Adipocyte (in vitro differentiated cells): ENCODE data around the gene MAN2B1.
"Not testable (repeated sequence)": the region's sequence is repeated elsewhere in the genome, so short reads cannot be mapped to it uniquely, and the experiment has no call there.

Experiments used
- DNase-seq: peaks from one replicate; pipeline ENCODE4 v3.0.0-alpha.2; 2015; ENCODE audit warnings: low read depth
- H3K27me3 ChIP-seq: replicated peaks from 2 replicates; pipeline ENCODE4 v1.7.0; 2013; ENCODE audit warnings: mild to moderate bottlenecking, low read length, moderate library complexity; ENCODE audit not compliant: control insufficient read depth, insufficient read depth
- H3K36me3 ChIP-seq: 2 replicates; pipeline ENCODE4 v1.7.0; 2013; ENCODE audit warnings: low read length, mild to moderate bottlenecking, moderate library complexity; ENCODE audit not compliant: control insufficient read depth, insufficient read depth, severe bottlenecking
- H3K4me1 ChIP-seq: 2 replicates; pipeline ENCODE4 v1.7.0; 2013; ENCODE audit warnings: mild to moderate bottlenecking, low read length, moderate library complexity; ENCODE audit not compliant: control insufficient read depth, insufficient read depth
- H3K4me3 ChIP-seq: 2 replicates; pipeline ENCODE4 v1.7.0; 2013; ENCODE audit warnings: mild to moderate bottlenecking, low read length, moderate library complexity
- H3K9ac ChIP-seq: 2 replicates; pipeline ENCODE4 v1.7.0; 2013; ENCODE audit warnings: mild to moderate bottlenecking, low read length, moderate library complexity
- H3K9me3 ChIP-seq: 2 replicates; pipeline ENCODE4 v1.7.0; 2013; ENCODE audit warnings: mild to moderate bottlenecking, low read length, moderate library complexity; ENCODE audit not compliant: control insufficient read depth

Gene MAN2B1

DNA sequence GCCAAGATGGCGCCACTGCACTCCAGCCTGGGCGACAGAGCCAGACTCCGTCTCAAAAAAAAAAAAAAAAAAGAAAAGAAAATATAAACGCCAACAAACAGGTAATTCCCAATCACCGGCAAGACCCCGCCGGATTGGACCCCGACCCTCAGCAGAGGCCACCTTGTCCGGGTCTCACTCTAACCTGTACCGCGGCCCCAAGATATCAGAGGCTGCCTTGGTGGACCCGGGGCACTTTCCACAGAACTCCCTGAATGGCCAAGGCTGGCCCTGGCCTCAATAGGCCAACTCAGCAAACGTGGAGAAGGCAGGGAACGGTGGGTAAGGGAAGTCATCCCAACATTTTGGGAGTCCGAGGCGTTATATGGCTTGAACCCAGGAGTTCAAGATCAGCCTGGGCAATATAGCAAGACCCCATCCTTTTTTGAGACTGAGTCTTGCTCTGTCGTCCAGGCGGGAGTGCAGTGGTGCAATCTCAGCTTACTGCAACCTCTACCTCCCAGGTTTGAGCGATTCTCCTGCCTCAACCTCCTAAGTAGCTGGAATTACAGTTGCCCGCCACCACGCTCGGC, 27.8 kb downstream of the MAN2B1 start:
- Histone ChIP-seq H3K9me3 (no peaks in the 10 kb centered on the region), H3K4me3 (no peak overlapping the region), H3K36me3 (no peaks in the 10 kb centered on the region), H3K9ac (no peak overlapping the region), H3K4me1 (peaks cover 5% of the 10 kb centered on the region), H3K27me3 (no peaks in the 10 kb centered on the region)
- no peak for DNase-seq

DNA sequence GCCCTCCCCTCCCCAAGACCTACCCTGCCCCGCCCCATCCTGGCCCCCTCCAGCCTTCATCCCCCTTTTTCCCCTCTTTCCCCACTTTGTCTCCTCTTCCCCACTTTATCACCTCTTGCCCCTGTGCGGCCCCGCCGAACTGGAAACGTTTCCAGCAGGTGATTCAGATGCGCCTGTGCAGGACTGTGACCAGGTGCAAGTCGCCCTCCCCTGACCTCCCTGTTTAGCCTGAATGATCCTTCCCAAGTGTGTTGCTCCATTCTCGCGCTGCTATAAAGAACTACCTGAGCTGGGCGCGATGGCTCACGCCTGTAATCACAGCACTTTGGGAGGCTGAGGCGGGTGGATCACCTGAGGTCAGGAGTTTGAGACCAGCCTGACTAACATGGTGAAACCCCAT, 29.9 kb downstream of the MAN2B1 start:
- Histone ChIP-seq H3K27me3 (no peaks in the 10 kb centered on the region), H3K9me3 (peaks cover 6% of the 10 kb centered on the region), H3K4me1 (peaks cover 5% of the 10 kb centered on the region), H3K36me3 (no peaks in the 10 kb centered on the region), H3K4me3 (no peak overlapping the region), H3K9ac (no peak overlapping the region)
- no peak for DNase-seq

DNA sequence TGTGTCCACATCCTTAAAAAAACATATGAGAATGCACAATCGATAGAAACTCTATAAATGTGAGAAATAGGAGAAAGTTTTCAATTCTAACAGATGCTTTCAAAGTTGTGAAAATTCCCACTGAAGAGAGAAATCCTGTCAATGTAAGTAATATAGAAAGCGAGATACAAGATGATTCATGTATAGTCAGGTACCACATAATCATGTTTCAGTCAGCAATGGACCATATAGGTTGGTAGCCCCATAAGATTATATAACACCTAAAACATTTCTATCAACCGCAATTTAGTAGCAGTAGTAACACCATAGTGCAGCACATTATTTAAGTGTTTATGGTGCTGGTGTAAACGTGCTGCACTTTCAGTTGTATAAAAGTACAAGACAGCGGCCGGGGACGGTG, 37.3 kb downstream of the MAN2B1 start:
- no peak for DNase-seq
- Histone ChIP-seq H3K4me1 (no peaks in the 10 kb centered on the region), H3K36me3 (peaks cover 69% of the 10 kb centered on the region), H3K9ac (no peak overlapping the region), H3K4me3 (peak overlapping the region; percentile 72), H3K27me3 (no peaks in the 10 kb centered on the region), H3K9me3 (peaks cover 57% of the 10 kb centered on the region)

DNA sequence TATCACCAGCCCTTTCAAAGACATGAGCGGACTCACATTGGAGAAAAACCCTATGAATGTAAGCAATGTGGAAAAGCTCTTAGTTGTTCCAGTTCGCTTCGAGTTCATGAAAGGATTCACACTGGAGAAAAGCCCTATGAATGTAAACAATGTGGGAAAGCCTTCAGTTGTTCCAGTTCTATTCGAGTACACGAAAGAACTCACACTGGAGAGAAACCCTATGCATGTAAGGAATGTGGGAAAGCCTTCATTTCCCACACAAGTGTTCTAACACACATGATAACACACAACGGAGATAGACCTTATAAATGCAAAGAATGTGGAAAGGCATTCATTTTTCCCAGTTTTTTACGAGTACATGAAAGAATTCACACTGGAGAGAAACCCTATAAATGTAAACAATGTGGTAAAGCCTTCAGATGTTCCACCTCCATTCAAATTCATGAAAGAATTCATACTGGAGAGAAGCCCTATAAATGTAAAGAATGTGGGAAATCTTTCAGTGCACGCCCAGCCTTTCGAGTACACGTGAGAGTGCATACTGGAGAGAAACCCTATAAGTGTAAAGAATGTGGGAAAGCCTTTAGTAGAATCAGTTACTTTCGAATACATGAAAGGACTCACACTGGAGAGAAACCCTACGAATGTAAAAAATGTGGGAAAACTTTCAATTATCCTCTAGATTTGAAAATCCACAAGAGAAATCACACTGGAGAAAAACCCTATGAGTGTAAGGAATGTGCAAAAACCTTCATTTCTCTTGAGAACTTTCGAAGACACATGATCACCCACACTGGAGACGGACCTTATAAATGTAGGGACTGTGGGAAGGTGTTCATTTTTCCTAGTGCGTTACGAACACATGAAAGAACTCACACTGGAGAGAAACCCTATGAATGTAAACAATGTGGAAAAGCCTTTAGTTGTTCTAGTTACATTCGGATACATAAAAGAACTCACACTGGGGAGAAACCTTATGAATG, 38.2 kb downstream of the MAN2B1 start:
- no peak for DNase-seq
- H3K27me3 ChIP-seq = no peaks in the 10 kb centered on the region
- no peak overlapping the region for H3K9ac ChIP-seq
- H3K4me3 ChIP-seq = peak overlapping the region; percentile 72
- H3K4me1 ChIP-seq = no peaks in the 10 kb centered on the region
- peaks cover 77% of the 10 kb centered on the region for H3K36me3 ChIP-seq
- H3K9me3 ChIP-seq = peaks cover 57% of the 10 kb centered on the region

DNA sequence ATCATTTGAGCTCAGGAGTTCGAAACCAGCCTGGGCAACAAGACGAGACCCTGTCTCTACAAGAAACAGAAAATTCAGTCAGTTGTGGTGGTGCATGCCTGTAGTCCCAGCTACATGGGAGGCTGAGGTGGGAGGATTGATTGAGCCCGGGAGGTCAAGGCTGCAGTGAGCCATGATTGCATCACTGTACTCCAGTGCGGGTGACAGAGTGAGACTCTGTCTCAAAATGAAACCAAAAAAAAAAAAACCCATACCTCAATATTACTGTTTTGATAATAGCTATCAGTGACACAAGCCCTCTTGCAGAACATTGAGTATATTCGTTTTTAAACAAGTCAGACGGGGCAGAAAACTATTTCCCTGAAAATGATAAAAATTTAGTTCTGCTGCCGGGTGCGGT, 39.6 kb downstream of the MAN2B1 start:
- DNase-seq = no peak
- Histone ChIP-seq H3K36me3 (peaks cover 80% of the 10 kb centered on the region), H3K4me1 (no peaks in the 10 kb centered on the region), H3K27me3 (no peaks in the 10 kb centered on the region), H3K9me3 (peaks cover 53% of the 10 kb centered on the region), H3K9ac (no peak overlapping the region), H3K4me3 (peak overlapping the region; percentile 72)

DNA sequence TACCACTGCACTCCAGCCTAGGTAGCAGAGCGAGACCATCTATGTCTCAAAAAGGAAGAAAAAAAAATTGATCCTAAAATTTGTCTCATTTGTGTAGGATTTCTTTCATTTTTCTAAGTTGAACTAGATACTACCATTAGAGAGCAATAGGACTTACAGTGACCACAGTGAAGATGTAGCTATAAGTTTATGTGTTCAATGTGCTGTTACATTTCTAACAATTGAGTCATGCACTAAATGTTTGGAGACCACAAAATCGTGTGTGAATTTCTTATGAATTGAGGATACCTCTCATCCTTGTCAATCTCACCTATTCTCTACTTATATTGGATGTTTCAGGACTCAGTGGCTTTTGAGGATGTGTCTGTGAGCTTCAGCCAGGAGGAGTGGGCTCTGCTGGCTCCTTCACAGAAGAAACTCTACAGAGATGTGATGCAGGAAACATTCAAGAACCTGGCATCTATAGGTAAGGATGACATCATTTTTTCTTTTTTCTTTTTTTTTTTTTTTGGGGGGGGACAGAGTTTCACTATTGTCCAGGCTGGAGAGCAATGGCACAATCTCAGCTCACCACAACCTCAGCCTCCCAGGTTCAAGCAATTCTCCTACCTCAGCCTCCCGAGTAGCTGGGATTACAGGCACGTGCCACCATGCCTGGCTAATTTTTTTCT, 43.0 kb downstream of the MAN2B1 start:
- Histone ChIP-seq H3K27me3 (no peaks in the 10 kb centered on the region), H3K9me3 (peaks cover 23% of the 10 kb centered on the region), H3K36me3 (peaks cover 59% of the 10 kb centered on the region), H3K9ac (no peak overlapping the region), H3K4me3 (no peak overlapping the region), H3K4me1 (no peaks in the 10 kb centered on the region)
- peak; percentile 10 for DNase-seq

DNA sequence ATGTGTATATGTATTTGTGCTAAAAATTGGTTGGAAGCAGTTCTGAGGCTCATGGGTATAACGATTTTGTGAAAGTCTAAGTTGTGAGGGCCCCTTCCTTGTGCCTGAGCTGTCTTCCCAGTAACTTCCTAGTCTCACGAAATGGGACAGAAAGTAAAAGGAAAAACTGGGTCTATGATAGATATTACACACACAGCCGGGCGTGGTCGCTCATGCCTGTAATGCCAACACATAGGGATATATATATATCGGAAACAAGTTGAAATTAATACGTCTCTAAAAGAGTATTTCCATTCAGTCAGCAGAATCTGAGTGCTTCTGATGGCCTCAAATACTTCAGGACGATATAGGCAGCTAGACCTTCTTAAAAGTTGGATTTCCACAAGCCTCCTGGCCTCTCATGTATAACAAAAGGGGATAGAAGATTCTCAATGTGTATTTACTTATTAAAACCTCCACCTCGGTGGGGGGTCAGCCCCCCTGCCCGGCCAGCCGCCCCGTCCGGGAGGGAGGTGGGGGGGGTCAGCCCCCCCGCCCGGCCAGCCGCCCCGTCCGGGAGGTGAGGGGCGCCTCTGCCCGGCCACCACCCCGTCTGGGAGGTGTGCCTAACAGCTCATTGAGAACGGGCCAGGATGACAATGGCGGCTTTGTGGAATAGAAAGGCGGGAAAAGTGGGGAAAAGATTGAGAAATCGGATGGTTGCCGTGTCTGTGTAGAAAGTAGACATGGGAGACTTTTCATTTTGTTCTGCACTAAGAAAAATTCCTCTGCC, 45.1 kb downstream of the MAN2B1 start:
- Histone ChIP-seq H3K36me3 (peaks cover 44% of the 10 kb centered on the region), H3K4me1 (peaks cover 15% of the 10 kb centered on the region)
- DNase-seq, H3K9me3 ChIP-seq, H3K4me3 ChIP-seq, H3K27me3 ChIP-seq, H3K9ac ChIP-seq: not testable (repeated sequence)

DNA sequence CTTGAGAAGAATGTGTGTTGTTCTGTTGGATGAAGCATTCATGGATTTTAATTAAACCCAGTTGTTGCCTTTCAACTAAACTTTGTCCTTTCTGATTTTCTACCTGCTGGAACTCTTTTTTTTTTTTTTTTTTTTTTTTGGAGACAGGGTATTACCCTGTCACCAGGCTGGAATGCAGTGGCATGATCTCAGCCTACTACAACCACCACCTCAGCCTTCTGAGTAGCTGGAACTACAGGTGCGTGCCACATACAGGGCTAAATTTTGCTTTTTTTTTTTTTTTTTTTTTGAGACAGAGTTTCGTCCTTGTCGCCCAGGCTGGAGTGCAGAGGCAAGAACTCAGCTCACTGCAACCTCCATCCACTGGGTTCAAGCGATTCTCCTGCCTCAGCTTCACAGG, 48.9 kb downstream of the MAN2B1 start:
- no peak for DNase-seq
- Histone ChIP-seq H3K9me3 (no peaks in the 10 kb centered on the region), H3K27me3 (no peaks in the 10 kb centered on the region), H3K4me3 (no peak overlapping the region), H3K36me3 (peaks cover 28% of the 10 kb centered on the region), H3K4me1 (peaks cover 27% of the 10 kb centered on the region), H3K9ac (no peak overlapping the region)

DNA sequence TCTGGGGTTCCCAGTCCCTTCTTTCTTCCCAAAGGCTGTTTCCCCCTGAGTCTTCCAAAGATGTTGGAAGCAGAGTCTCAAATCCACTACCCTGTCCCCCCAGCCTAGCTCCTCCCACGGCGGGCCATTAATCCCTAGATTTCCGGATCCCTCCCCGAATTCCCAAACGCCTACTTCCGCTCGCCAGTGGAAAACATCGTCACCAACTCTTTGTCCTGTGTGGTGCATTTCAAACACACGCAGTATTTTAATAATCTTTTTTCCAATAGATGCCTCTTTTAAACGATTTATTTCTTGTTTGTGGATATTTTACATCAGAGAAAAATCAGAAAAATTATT, 55.2 kb downstream of the MAN2B1 start:
- Histone ChIP-seq H3K4me3 (peak overlapping the region; percentile 91), H3K27me3 (no peaks in the 10 kb centered on the region), H3K4me1 (peaks cover 19% of the 10 kb centered on the region), H3K36me3 (peaks cover 32% of the 10 kb centered on the region), H3K9me3 (no peaks in the 10 kb centered on the region), H3K9ac (peak overlapping the region; percentile 99)
- peak; percentile 95 for DNase-seq

DNA sequence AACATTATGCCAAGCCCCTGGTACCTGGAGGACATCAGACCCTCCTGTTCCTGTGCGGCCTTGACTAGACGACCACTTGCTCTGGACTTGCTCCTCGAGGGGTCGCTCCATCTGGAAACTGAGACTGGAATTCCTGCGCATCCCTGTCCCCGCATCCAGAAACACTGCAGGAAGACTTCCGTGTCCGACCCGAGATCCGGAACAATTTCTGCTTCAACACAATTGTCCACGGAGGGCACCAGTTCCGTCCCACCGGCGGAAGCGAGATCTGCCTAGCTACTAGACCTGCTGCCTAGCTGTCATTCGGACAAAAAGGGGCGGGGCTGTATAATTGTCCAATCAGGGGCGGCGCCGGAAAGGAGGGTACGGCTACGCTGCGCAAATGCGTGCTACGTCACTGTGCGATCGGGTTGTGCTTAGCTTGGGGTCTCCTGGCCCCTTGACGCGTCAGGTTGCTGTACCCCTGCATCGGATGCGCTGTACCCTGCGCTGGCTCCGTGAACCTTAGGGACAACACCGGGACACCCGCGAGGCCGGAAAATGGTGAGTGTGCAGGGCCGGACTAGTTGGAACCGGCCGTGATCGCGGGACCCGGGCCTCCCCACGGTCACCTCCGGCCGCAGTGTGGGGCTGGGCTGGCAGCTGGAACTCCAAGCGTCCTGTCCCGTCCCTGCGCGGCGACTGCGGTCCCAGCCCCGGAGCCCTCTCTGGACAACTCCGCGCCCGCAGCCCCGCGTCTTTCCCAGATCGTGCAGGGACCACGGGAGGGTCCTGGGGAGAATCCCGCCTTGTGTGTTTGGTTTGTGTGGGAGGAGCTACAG, 55.8 kb downstream of the MAN2B1 start, which contains the start of the genes ZNF490 and ZNF791:
TSS of gene ZNF490 (minus strand) at position 274 of the 821 bp plus-strand sequence. CDS start at position 141, 133 bp downstream.
TSS of gene ZNF791 (plus strand) at position 381 of the 821 bp plus-strand sequence. CDS start at position 541, 160 bp downstream.
- Histone ChIP-seq H3K4me3 (peak within 1 kb of the TSS; percentile 91), H3K27me3 (no peaks in the 10 kb centered on the region), H3K9ac (peak within 1 kb of the TSS; percentile 99), H3K4me1 (peaks cover 13% of the 10 kb centered on the region), H3K36me3 (peaks cover 32% of the 10 kb centered on the region), H3K9me3 (no peaks in the 10 kb centered on the region)
- DNase-seq = peak; percentile 100
